HepG2 (cell line): ENCODE data around the gene SEPHS1. TPM values are rescaled to one million over a fixed set of nuclear protein-coding genes. Genes with fewer than 3 reads are reported as not detected.

Source experiments
- ATAC-seq: fragments of 200-7000 bp; cut with Tn5 transposase; 3 replicates; pipeline ENCODE4 v1.9.1; 2020; ENCODE audit warnings: mild to moderate bottlenecking, moderate library complexity
- BruUV-seq: library from RNA; stranded (reverse); fragments of 400-500 nt; replicated peaks from 2 replicates; lab custom pipeline; 2021; lab: Mats Ljungman, UMichigan
- CTCF ChIA-PET: fragments of 300-600 bp; formaldehyde crosslinking; extraction: SDS; loops from one replicate; lab custom pipeline; 2021; ENCODE audit warnings: low total read pairs, inconsistent platforms, low intra/inter-chr PET ratio; lab: Yijun Ruan, JAX
- POLR2A ChIA-PET: fragments of 350-600 bp; sonication (Branson Sonifier 250); formaldehyde crosslinking; loops from one replicate; lab custom pipeline; 2020; ENCODE audit warnings: antibody characterized with exemption, inconsistent platforms; lab: Yijun Ruan, JAX
- DNase-seq: peaks from one replicate; pipeline ENCODE4 v3.0.0-alpha.2; 2015; ENCODE audit warnings: low spot score
- FAIRE-seq: peaks from 3 replicates; lab custom pipeline; 2011; peaks lifted over from hg19 to GRCh38; lab: Jason Lieb, UNC
- H2AFZ ChIP-seq: one replicate; pipeline ENCODE4 v1.6.1; 2011; ENCODE audit warnings: low read length, inconsistent platforms
- H3K27ac ChIP-seq: fragments of 300-600 bp; 3 replicates; pipeline ENCODE4 v1.8.0; 2011; ENCODE audit warnings: mixed run types, mild to moderate bottlenecking, mixed read lengths, low read length, inconsistent platforms; ENCODE audit not compliant: insufficient read depth; ENCODE audit errors: extremely low read length
- H3K27me3 ChIP-seq, 2 experiments: fragments of 200-600 bp in 1 of 2; 2 replicates in 1 of 2; 3 replicates in 1 of 2; pipeline versions ENCODE4 v1.6.0 to v1.8.0; 2011; ENCODE audit warnings: low read length in 2 of 2, mild to moderate bottlenecking in 2 of 2, moderate library complexity in 2 of 2, inconsistent platforms in 1 of 2; ENCODE audit not compliant: insufficient read depth in 2 of 2, control insufficient read depth in 1 of 2
- H3K36me3 ChIP-seq, 2 experiments: fragments of 200-600 bp in 1 of 2; replicated peaks in 1 of 2; 2 replicates in 1 of 2; 3 replicates in 1 of 2; pipeline versions ENCODE4 v1.5.1 to v1.8.0; 2011; ENCODE audit warnings: low read length in 2 of 2, inconsistent platforms in 1 of 2; ENCODE audit not compliant: insufficient read depth in 2 of 2, control insufficient read depth in 1 of 2
- H3K4me1 ChIP-seq: 2 replicates; pipeline ENCODE4 v1.5.1; 2012; ENCODE audit warnings: low read length, inconsistent platforms; ENCODE audit not compliant: insufficient read depth
- H3K4me2 ChIP-seq: 2 replicates; pipeline ENCODE4 v1.6.0; 2011; ENCODE audit warnings: low read depth, low read length, inconsistent platforms
- H3K4me3 ChIP-seq, 3 experiments: fragments of 200-600 bp in 1 of 3; sonication (generic), shearing (Covaris generic) in 1 of 3; replicated peaks in 1 of 3; 2 replicates each; pipeline ENCODE4 v1.5.1; 2011 to 2016; ENCODE audit warnings: low read length in 3 of 3, inconsistent platforms in 2 of 3, low read depth in 2 of 3, mild to moderate bottlenecking in 2 of 3, control low read depth in 1 of 3, mixed read lengths in 1 of 3; ENCODE audit not compliant: insufficient read depth in 1 of 3
- H3K79me2 ChIP-seq: one replicate; pipeline ENCODE4 v1.6.1; 2011; ENCODE audit warnings: low read length, inconsistent platforms; ENCODE audit not compliant: insufficient read depth
- H3K9ac ChIP-seq: 2 replicates; pipeline ENCODE4 v1.6.0; 2011; ENCODE audit warnings: mild to moderate bottlenecking, low read depth, low read length, inconsistent platforms; ENCODE audit not compliant: insufficient read depth
- H3K9me3 ChIP-seq: 2 replicates; pipeline ENCODE4 v1.5.1; 2012; ENCODE audit warnings: mild to moderate bottlenecking, low read length
- H4K20me1 ChIP-seq: 2 replicates; pipeline ENCODE4 v1.6.0; 2011; ENCODE audit warnings: inconsistent platforms, mild to moderate bottlenecking, low read length, moderate library complexity; ENCODE audit not compliant: insufficient read depth
- AHR ChIP-seq: IDR thresholded peaks from 2 replicates; pipeline ENCODE4 v1.6.1; 2018; ENCODE audit warnings: missing genetic modification reagents, missing compliant biosample characterization
- EEA1 ChIP-seq: sonication (generic); formaldehyde crosslinking; IDR thresholded peaks from 2 replicates; pipeline ENCODE4 v1.5.1; 2020; ENCODE audit warnings: mild to moderate bottlenecking, missing genetic modification reagents, borderline replicate concordance
- HNRNPH1 ChIP-seq: fragments of 200-400 bp; formaldehyde crosslinking; optimal IDR thresholded peaks from 2 replicates; pipeline ENCODE3; 2017; ENCODE audit warnings: mild to moderate bottlenecking, low read depth, low read length
- JARID2 ChIP-seq: sonication (generic); formaldehyde crosslinking; IDR thresholded peaks from 2 replicates; pipeline ENCODE4 v1.8.1; 2023; ENCODE audit warnings: missing genetic modification reagents, inconsistent platforms; ENCODE audit not compliant: insufficient replicate concordance
- MZF1 ChIP-seq: sonication (generic); formaldehyde crosslinking; IDR thresholded peaks from 2 replicates; pipeline ENCODE4 v1.8.1; 2023; ENCODE audit warnings: mild to moderate bottlenecking, missing genetic modification reagents, borderline replicate concordance
- POGZ ChIP-seq: sonication (generic); formaldehyde crosslinking; IDR thresholded peaks from 2 replicates; pipeline ENCODE4 v1.4.0; 2020; ENCODE audit warnings: mild to moderate bottlenecking, missing genetic modification reagents
- SNRNP70 ChIP-seq: fragments of 200-400 bp; formaldehyde crosslinking; IDR thresholded peaks from 2 replicates; pipeline ENCODE4 v1.6.1; 2017; ENCODE audit warnings: mild to moderate bottlenecking, low read depth, low read length, moderate library complexity
- SRSF9 ChIP-seq: fragments of 200-400 bp; formaldehyde crosslinking; IDR thresholded peaks from 2 replicates; pipeline ENCODE4 v1.6.1; 2018; ENCODE audit warnings: borderline replicate concordance, mild to moderate bottlenecking, low read depth, low read length; ENCODE audit not compliant: insufficient read depth, poor library complexity, severe bottlenecking
- ZFP36L1 ChIP-seq: sonication (generic); formaldehyde crosslinking; IDR thresholded peaks from 2 replicates; pipeline ENCODE4 v1.8.0; 2022; ENCODE audit warnings: mild to moderate bottlenecking, missing genetic modification reagents, moderate library complexity
- ZKSCAN8 ChIP-seq: IDR thresholded peaks from 2 replicates; pipeline ENCODE4 v1.6.1; 2016; ENCODE audit warnings: borderline replicate concordance, missing genetic modification reagents, missing compliant biosample characterization
- WGBS: methylation state at CpG from one replicate; pipeline ENCODE4 v1.1.6; 2017; ENCODE audit warnings: low lambda C conversion rate; 5-methylcytosine and 5-hydroxymethylcytosine counted together
- in situ Hi-C: cut with HindIII; loops from 2 replicates; pipeline ENCODE4 v1.10.0; 2017; ENCODE audit warnings: low pct_unique_long_range_greater_than_20kb; ENCODE audit not compliant: extremely low pct_ligation_motif_present
- intact Hi-C: fragments of 100-400 bp; cut with micrococcal nuclease; formaldehyde crosslinking; loops from one replicate; pipeline ENCODE4 v1.10.0; 2022; ENCODE audit not compliant: unreplicated experiment
- polyA plus RNA-seq, 8 experiments: library from polyadenylated mRNA; depleted of rRNA in 3 of 8; stranded (reverse) in 7 of 8; unstranded in 1 of 8; fragments of >200 nt; fragmentation: Illumina TruSeq in 4 of 8; extraction: Trizol in 4 of 8; gene quantifications; 2 replicates each; pipeline versions ENCODE4 v1.2.1 to v1.2.3, GENCODE V29; 2011 to 2016; ENCODE audit warnings: low read depth in 4 of 8, missing spikeins in 1 of 8, mixed read lengths in 1 of 8; ENCODE audit not compliant: insufficient read depth in 1 of 8
- total RNA-seq, 5 experiments: library from RNA; depleted of rRNA; stranded (reverse); fragments of >200 nt; fragmentation: Illumina TruSeq; extraction: Trizol; gene quantifications; 2 replicates each; pipeline ENCODE4 v1.2.3, GENCODE V29; 2016; ENCODE audit warnings: low read depth in 1 of 5
- TF ChIP-seq, protein P1 (sequence below), 2 experiments: sonication (generic) in 1 of 2; formaldehyde crosslinking in 1 of 2; IDR thresholded peaks; 2 replicates each; pipeline versions ENCODE4 v1.4.0 to v1.6.1; 2018 to 2020; ENCODE audit warnings: missing genetic modification reagents in 2 of 2, borderline replicate concordance in 1 of 2, low read depth in 1 of 2, mild to moderate bottlenecking in 1 of 2, missing biosample characterization in 1 of 2
- TF ChIP-seq, protein P2 (sequence below): sonication (generic); formaldehyde crosslinking; IDR thresholded peaks from 2 replicates; pipeline ENCODE4 v1.8.0; 2022; ENCODE audit warnings: mild to moderate bottlenecking, missing genetic modification reagents, moderate library complexity
- TF ChIP-seq, protein P3 (sequence below): sonication (generic); formaldehyde crosslinking; IDR thresholded peaks from 2 replicates; pipeline ENCODE4 v1.4.0; 2020; ENCODE audit warnings: missing genetic modification reagents, borderline replicate concordance

The SEPHS1 gene
- total and polyA plus RNA-seq, 2 of the 13 experiments (the other 11 are each of a cell fraction or from before 2014, with no cell fraction given) = 57.8 to 61.5 TPM

DNA sequence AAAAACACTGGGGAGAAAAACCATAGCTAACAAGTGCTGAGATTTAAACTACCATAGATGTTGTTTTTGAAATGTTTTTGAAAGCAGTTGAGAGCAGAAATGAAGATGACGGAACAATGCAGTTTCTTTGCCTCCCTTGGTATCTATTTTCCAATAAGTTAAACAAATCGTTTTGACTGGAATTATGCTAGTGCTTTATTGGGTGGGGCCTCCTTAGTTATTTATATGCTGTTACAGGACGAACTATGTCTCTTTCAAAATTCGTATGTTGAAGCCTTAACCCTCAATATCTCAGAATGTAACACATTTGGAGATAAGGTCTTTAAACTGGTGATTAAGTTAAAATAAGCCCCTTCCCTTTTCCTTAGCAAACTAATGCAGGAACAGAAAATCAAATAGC lies 45.5 kb upstream of the SEPHS1 start:
- CTCF ChIA-PET = no interaction called here
- DNase-seq = no peak
- no peak for ATAC-seq

More for the DNA sequence above, 45.5 kb upstream of the SEPHS1 start:
- Histone ChIP-seq H3K4me3 (no peak overlapping the region), H3K27me3 (peaks cover 2 to 13% of the 10 kb centered on the region in 2 experiments; a peak in 3 of 5 replicates), H4K20me1 (no peaks in the 10 kb centered on the region), H3K4me2 (no peak overlapping the region), H2AFZ (no peak overlapping the region), H3K27ac (no peak overlapping the region), H3K9me3 (no peaks in the 10 kb centered on the region), H3K4me1 (peaks cover 10% of the 10 kb centered on the region; the same call in 1 of the 2 replicates), H3K79me2 (no peaks in the 10 kb centered on the region), H3K36me3 (no peaks in the 10 kb centered on the region)
- BruUV-seq = no TSS peak
- POLR2A ChIA-PET = no interaction called here
- 25% methylated on average over 4 of the region's 4 CpGs for WGBS
- no peak for FAIRE-seq
- intact Hi-C loops = no loop called here
- in situ Hi-C loops = no loop called here
- TF ChIP-seq SNRNP70 (no peak), HNRNPH1 (no peak), ZFP36L1 (CRISPR knock-in tag) (no peak), MZF1 (CRISPR knock-in tag) (no peak), POGZ (CRISPR knock-in tag) (no peak), AHR (CRISPR knock-in tag) (no peak), ZKSCAN8 (no peak), JARID2 (CRISPR knock-in tag) (no peak), EEA1 (no peak), SRSF9 (no peak)
- TF ChIP-seq, protein P1, sequence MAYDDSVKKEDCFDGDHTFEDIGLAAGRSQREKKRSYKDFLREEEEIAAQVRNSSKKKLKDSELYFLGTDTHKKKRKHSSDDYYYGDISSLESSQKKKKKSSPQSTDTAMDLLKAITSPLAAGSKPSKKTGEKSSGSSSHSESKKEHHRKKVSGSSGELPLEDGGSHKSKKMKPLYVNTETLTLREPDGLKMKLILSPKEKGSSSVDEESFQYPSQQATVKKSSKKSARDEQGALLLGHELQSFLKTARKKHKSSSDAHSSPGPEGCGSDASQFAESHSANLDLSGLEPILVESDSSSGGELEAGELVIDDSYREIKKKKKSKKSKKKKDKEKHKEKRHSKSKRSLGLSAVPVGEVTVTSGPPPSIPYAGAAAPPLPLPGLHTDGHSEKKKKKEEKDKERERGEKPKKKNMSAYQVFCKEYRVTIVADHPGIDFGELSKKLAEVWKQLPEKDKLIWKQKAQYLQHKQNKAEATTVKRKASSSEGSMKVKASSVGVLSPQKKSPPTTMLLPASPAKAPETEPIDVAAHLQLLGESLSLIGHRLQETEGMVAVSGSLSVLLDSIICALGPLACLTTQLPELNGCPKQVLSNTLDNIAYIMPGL (CRISPR knock-in tag; IDR thresholded peaks at IDR 0.05; ENCODE audit: borderline replicate concordance in 1 of 2, low read depth in 1 of 2) = no peak
- TF ChIP-seq, protein P2, sequence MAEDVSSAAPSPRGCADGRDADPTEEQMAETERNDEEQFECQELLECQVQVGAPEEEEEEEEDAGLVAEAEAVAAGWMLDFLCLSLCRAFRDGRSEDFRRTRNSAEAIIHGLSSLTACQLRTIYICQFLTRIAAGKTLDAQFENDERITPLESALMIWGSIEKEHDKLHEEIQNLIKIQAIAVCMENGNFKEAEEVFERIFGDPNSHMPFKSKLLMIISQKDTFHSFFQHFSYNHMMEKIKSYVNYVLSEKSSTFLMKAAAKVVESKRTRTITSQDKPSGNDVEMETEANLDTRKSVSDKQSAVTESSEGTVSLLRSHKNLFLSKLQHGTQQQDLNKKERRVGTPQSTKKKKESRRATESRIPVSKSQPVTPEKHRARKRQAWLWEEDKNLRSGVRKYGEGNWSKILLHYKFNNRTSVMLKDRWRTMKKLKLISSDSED (CRISPR knock-in tag) = no peak
- TF ChIP-seq, protein P3, sequence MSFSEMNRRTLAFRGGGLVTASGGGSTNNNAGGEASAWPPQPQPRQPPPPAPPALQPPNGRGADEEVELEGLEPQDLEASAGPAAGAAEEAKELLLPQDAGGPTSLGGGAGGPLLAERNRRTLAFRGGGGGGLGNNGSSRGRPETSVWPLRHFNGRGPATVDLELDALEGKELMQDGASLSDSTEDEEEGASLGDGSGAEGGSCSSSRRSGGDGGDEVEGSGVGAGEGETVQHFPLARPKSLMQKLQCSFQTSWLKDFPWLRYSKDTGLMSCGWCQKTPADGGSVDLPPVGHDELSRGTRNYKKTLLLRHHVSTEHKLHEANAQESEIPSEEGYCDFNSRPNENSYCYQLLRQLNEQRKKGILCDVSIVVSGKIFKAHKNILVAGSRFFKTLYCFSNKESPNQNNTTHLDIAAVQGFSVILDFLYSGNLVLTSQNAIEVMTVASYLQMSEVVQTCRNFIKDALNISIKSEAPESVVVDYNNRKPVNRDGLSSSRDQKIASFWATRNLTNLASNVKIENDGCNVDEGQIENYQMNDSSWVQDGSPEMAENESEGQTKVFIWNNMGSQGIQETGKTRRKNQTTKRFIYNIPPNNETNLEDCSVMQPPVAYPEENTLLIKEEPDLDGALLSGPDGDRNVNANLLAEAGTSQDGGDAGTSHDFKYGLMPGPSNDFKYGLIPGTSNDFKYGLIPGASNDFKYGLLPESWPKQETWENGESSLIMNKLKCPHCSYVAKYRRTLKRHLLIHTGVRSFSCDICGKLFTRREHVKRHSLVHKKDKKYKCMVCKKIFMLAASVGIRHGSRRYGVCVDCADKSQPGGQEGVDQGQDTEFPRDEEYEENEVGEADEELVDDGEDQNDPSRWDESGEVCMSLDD (CRISPR knock-in tag) = no peak
- TF ChIP-seq, all 625 proteins: peak for 0
- H3K9ac ChIP-seq = no peak overlapping the region
